Astrocyte (in vitro differentiated cells and primary cell): Measurements from ENCODE around the gene TM4SF20.

Experiments used
- CTCF ChIP-seq: IDR thresholded peaks from 2 replicates; pipeline ENCODE4 v1.5.1; 2011; ENCODE audit warnings: low read depth, mild to moderate bottlenecking, inconsistent platforms, low read length, moderate library complexity; ENCODE audit not compliant: insufficient read depth
- EZH2 ChIP-seq: IDR thresholded peaks from 2 replicates; pipeline ENCODE4 v1.6.1; 2012; ENCODE audit warnings: mild to moderate bottlenecking, low read length, inconsistent platforms; ENCODE audit not compliant: insufficient read depth

- TF ChIP-seq CTCF (no peak), EZH2 (no peak)
These were observed 39.0 kb downstream of the TM4SF20 start for GRCh38 chr2:227340106-227340505.
